GM23248 (cell line): ENCODE measurements around the gene CD19. TPM values are rescaled to one million over a fixed set of nuclear protein-coding genes. Genes with fewer than 3 reads are reported as not detected.

Experiments
- DNase-seq: peaks from one replicate; pipeline ENCODE4 v3.0.0-alpha.2; 2015
- H2AFZ ChIP-seq: fragments of 200-600 bp; sonication (generic); 2 replicates; pipeline ENCODE4 v1.6.1; 2016; ENCODE audit warnings: antibody characterized with exemption
- H3F3A ChIP-seq: fragments of 200-600 bp; sonication (generic); 2 replicates; pipeline ENCODE4 v1.6.1; 2016; ENCODE audit warnings: mild to moderate bottlenecking, antibody characterized with exemption, mixed run types; ENCODE audit not compliant: insufficient read depth
- H3K27ac ChIP-seq: fragments of 200-600 bp; sonication (generic); 2 replicates; pipeline ENCODE4 v1.5.1; 2016; ENCODE audit warnings: mild to moderate bottlenecking
- H3K27me3 ChIP-seq: fragments of 200-600 bp; sonication (generic); replicated peaks from 2 replicates; pipeline ENCODE4 v1.6.1; 2016; ENCODE audit warnings: mild to moderate bottlenecking; ENCODE audit not compliant: insufficient read depth
- H3K36me3 ChIP-seq: fragments of 200-600 bp; sonication (generic); 2 replicates; pipeline ENCODE4 v1.6.1; 2016; ENCODE audit warnings: low read depth, mild to moderate bottlenecking
- H3K4me1 ChIP-seq: fragments of 200-600 bp; sonication (generic); 2 replicates; pipeline ENCODE4 v1.6.1; 2016; ENCODE audit warnings: mild to moderate bottlenecking; ENCODE audit not compliant: insufficient read depth
- H3K4me2 ChIP-seq: fragments of 200-600 bp; sonication (generic); one replicate; pipeline ENCODE4 v1.6.1; 2016; ENCODE audit warnings: mild to moderate bottlenecking; ENCODE audit not compliant: unreplicated experiment
- H3K4me3 ChIP-seq: fragments of 200-600 bp; sonication (generic); 2 replicates; pipeline ENCODE4 v1.5.1; 2016; ENCODE audit warnings: mild to moderate bottlenecking
- H3K79me2 ChIP-seq: fragments of 200-600 bp; sonication (generic); 2 replicates; pipeline ENCODE4 v1.6.1; 2016; ENCODE audit warnings: mild to moderate bottlenecking; ENCODE audit not compliant: insufficient read depth
- H3K9ac ChIP-seq: fragments of 200-600 bp; sonication (generic); 2 replicates; pipeline ENCODE4 v1.6.1; 2016; ENCODE audit warnings: mild to moderate bottlenecking
- H3K9me2 ChIP-seq: fragments of 200-600 bp; sonication (generic); 2 replicates; pipeline ENCODE4 v1.6.1; 2016; ENCODE audit warnings: mixed run types, mild to moderate bottlenecking, moderate library complexity; ENCODE audit not compliant: insufficient read depth
- H3K9me3 ChIP-seq: fragments of 200-600 bp; sonication (generic); one replicate; pipeline ENCODE4 v1.6.1; 2017; ENCODE audit warnings: low read depth
- H4K20me1 ChIP-seq: fragments of 200-600 bp; sonication (generic); 2 replicates; pipeline ENCODE4 v1.6.0; 2016; ENCODE audit not compliant: insufficient read depth
- EZH2 ChIP-seq: fragments of 200-600 bp; sonication (generic); IDR thresholded peaks from 2 replicates; pipeline ENCODE4 v1.6.1; 2018; ENCODE audit warnings: antibody characterized with exemption, mild to moderate bottlenecking; ENCODE audit not compliant: insufficient read depth, poor library complexity, severe bottlenecking
- EZH2phosphoT487 ChIP-seq: fragments of 200-600 bp; sonication (generic); IDR thresholded peaks from 2 replicates; pipeline ENCODE4 v1.6.1; 2018; ENCODE audit warnings: antibody characterized with exemption, moderate library complexity, mild to moderate bottlenecking, low read depth; ENCODE audit not compliant: insufficient read depth
- WGBS, 2 experiments: methylation state at CpG; one replicate each; pipeline ENCODE4 v1.1.6; 2015 to 2017; ENCODE audit warnings: low lambda C conversion rate in 2 of 2, low coverage in 1 of 2; ENCODE audit errors: missing lambda C conversion rate in 2 of 2; 5-methylcytosine and 5-hydroxymethylcytosine counted together
- in situ Hi-C: fragments of 300-500 bp; cut with MboI; formaldehyde crosslinking; loops from 2 replicates; pipeline ENCODE4 v1.15.0; 2020
- polyA plus RNA-seq: library from polyadenylated mRNA; unstranded; fragments of >200 nt; fragmentation: Nextera tagmentation; extraction: Ambion mirVana; gene quantifications from 2 replicates; pipeline ENCODE4 v1.2.1, GENCODE V29; 2016
- total RNA-seq: library from RNA; depleted of rRNA; stranded (reverse); fragments of >200 nt; shearing (Covaris generic); gene quantifications from 2 replicates; pipeline ENCODE4 v1.2.3, GENCODE V29; 2014; rRNA removed

CD19 gene
- total and polyA plus RNA-seq, 2 experiments from 2014 or later, result not detected

GRCh38 chr16:28986492-28986891, 54.7 kb downstream of the CD19 start:
- in situ Hi-C loops, result no loop called here
- 88 to 94% methylated on average over 12 to 13 of the region's 13 CpGs for WGBS, 2 experiments
- no peak for DNase-seq

DNA sequence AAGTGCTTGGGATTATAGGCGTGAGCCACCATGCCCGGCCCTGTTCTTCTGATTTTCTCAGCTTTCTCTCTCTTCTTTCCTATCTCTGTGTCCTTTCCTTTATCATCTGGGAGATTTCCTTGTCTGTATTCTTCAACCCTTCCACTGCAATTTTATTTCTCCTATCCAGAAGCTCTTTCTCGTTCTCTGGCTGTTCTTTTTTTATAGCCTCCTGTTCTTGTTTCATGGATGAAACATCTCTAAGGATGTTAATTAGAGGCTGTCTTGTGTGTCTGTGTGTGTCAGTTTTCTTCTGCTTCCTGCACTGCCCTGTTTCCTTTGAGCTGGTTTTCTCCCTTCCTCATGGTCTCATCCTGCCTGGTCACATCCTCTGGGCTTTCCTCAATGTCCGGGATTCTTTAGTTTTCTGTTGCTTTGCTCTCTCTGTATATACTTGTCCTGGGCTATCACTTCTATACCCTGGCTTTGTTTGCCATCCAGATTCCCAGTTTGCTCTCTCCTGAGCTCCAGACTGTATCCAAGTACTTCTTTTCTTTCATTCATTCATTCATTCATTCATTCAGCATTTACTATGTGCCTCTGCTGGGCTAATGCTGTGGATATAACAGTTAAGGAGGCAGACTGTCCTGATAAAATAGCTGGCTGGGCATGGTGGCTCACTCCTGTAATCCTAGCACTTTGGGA, 55.5 kb downstream of the CD19 start:
- H3K79me2 ChIP-seq, result no peaks in the 10 kb centered on the region
- H3K4me3 ChIP-seq, result no peak overlapping the region
- H3K36me3 ChIP-seq, result peaks cover 18% of the 10 kb centered on the region
- in situ Hi-C loops, result no loop called here
- DNase-seq, result no peak
- H3K9me2 ChIP-seq, result no peaks in the 10 kb centered on the region
- H3K27ac ChIP-seq, result no peak overlapping the region
- H3K4me2 ChIP-seq, result no peak overlapping the region
- no peaks in the 10 kb centered on the region for H3F3A ChIP-seq
- H4K20me1 ChIP-seq, result no peaks in the 10 kb centered on the region
- H3K27me3 ChIP-seq, result no peaks in the 10 kb centered on the region
- no peak overlapping the region for H3K9ac ChIP-seq
- H3K4me1 ChIP-seq, result no peaks in the 10 kb centered on the region
- TF ChIP-seq EZH2 (no peak), EZH2phosphoT487 (no peak)
- 95 to 99% methylated on average over 4 of the region's 4 CpGs for WGBS, 2 experiments
- H3K9me3 ChIP-seq, result no peaks in the 10 kb centered on the region
- H2AFZ ChIP-seq, result no peak overlapping the region

More at GRCh38 chr16:28986492-28986891, 54.7 kb downstream of the CD19 start:
- Histone ChIP-seq H3K27me3 (no peaks in the 10 kb centered on the region), H3K27ac (no peak overlapping the region), H4K20me1 (no peaks in the 10 kb centered on the region), H3K79me2 (no peaks in the 10 kb centered on the region), H3K36me3 (peaks cover 18% of the 10 kb centered on the region), H3K4me2 (no peak overlapping the region), H3K4me3 (no peak overlapping the region), H3K9me3 (no peaks in the 10 kb centered on the region), H3K9ac (no peak overlapping the region), H3K4me1 (no peaks in the 10 kb centered on the region), H2AFZ (no peak overlapping the region), H3F3A (no peaks in the 10 kb centered on the region), H3K9me2 (no peaks in the 10 kb centered on the region)
- TF ChIP-seq EZH2phosphoT487 (no peak), EZH2 (no peak)

Other genes starting within 250 kb of the CD19 start
- 105 and 108 TPM in 2 replicates for gene EIF3C, start 220.5 kb upstream of the CD19 start, total RNA-seq
- gene EIF3C, start 220.5 kb upstream of the CD19 start, polyA plus RNA-seq, result 515 and 533 TPM in 2 replicates
- gene NPIPB9, start 180.2 kb upstream of the CD19 start, total RNA-seq, result 0.38 TPM in 1 of 2 replicates, not detected in the other
- not detected in 2 replicates for gene NPIPB9, start 180.2 kb upstream of the CD19 start, polyA plus RNA-seq
- gene ATXN2L, start 109.0 kb upstream of the CD19 start, total RNA-seq, result 37.2 and 43.1 TPM in 2 replicates
- gene ATXN2L, start 109.0 kb upstream of the CD19 start, polyA plus RNA-seq, result 50.7 and 53.1 TPM in 2 replicates
- 95.2 and 107 TPM in 2 replicates for gene TUFM, start 85.6 kb upstream of the CD19 start, total RNA-seq
- gene TUFM, start 85.6 kb upstream of the CD19 start, polyA plus RNA-seq, result 141 and 148 TPM in 2 replicates
- gene SH2B1, start 68.1 kb upstream of the CD19 start, total RNA-seq, result 16.8 and 21.8 TPM in 2 replicates
- 8.4 and 8.8 TPM in 2 replicates for gene SH2B1, start 68.1 kb upstream of the CD19 start, polyA plus RNA-seq
- gene ATP2A1, start 53.5 kb upstream of the CD19 start, total RNA-seq, result 0.11 TPM in 1 of 2 replicates, not detected in the other
- gene ATP2A1, start 53.5 kb upstream of the CD19 start, polyA plus RNA-seq, result 0.09 and 0.10 TPM in 2 replicates
- 34.7 and 53.4 TPM in 2 replicates for gene RABEP2, start 6.7 kb upstream of the CD19 start, total RNA-seq
- 14.0 and 15.4 TPM in 2 replicates for gene RABEP2, start 6.7 kb upstream of the CD19 start, polyA plus RNA-seq
- gene NFATC2IP, start 19.0 kb downstream of the CD19 start, total RNA-seq, result 12.1 and 16.8 TPM in 2 replicates
- 11.4 and 15.7 TPM in 2 replicates for gene NFATC2IP, start 19.0 kb downstream of the CD19 start, polyA plus RNA-seq
- gene SPNS1, start 42.8 kb downstream of the CD19 start, total RNA-seq, result 44.3 and 48.4 TPM in 2 replicates
- gene SPNS1, start 42.8 kb downstream of the CD19 start, polyA plus RNA-seq, result 41.3 and 46.9 TPM in 2 replicates
- 2.4 and 2.9 TPM in 2 replicates for gene LAT, start 53.1 kb downstream of the CD19 start, total RNA-seq
- gene LAT, start 53.1 kb downstream of the CD19 start, polyA plus RNA-seq, result 2.3 and 2.4 TPM in 2 replicates